Measurements from ENCODE around the gene CLDN24.

CLDN24 gene

DNA sequence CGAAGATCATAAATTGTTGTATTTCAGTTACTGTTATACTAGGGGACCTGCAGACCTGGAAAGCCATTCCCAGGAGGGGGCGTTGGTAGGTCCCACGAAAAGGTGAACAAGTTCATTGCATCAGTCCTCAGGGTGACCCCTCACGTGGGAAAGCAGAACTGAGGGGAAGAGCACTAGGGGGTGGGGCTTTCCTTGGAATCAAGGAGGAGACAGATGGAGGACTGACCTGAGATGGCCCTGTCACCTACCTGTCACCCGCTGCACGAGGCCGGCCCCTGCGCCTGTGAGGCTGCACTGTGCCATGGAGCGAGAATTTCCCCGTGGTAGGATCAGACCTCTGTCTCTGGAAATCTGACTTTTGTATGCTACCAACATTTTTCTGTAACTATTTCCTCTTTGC lies 41.8 kb upstream of the CLDN24 start:
- TF ChIP-seq POLR2AphosphoS5 (IDR thresholded peaks at IDR 0.05; ENCODE audit: low read depth, low read length) (no peak), TAF1 (IDR thresholded peaks at IDR 0.05; ENCODE audit: borderline replicate concordance, insufficient read depth, low read length) (no peak), SIN3A (IDR thresholded peaks at IDR 0.05; ENCODE audit: borderline replicate concordance, insufficient read depth, low read length) (no peak), FOXP2 (optimal IDR thresholded peaks at IDR 0.05; ENCODE audit: borderline replicate concordance, extremely low read depth, extremely low read length, insufficient read depth) (no peak)
- TF ChIP-seq, protein P1, sequence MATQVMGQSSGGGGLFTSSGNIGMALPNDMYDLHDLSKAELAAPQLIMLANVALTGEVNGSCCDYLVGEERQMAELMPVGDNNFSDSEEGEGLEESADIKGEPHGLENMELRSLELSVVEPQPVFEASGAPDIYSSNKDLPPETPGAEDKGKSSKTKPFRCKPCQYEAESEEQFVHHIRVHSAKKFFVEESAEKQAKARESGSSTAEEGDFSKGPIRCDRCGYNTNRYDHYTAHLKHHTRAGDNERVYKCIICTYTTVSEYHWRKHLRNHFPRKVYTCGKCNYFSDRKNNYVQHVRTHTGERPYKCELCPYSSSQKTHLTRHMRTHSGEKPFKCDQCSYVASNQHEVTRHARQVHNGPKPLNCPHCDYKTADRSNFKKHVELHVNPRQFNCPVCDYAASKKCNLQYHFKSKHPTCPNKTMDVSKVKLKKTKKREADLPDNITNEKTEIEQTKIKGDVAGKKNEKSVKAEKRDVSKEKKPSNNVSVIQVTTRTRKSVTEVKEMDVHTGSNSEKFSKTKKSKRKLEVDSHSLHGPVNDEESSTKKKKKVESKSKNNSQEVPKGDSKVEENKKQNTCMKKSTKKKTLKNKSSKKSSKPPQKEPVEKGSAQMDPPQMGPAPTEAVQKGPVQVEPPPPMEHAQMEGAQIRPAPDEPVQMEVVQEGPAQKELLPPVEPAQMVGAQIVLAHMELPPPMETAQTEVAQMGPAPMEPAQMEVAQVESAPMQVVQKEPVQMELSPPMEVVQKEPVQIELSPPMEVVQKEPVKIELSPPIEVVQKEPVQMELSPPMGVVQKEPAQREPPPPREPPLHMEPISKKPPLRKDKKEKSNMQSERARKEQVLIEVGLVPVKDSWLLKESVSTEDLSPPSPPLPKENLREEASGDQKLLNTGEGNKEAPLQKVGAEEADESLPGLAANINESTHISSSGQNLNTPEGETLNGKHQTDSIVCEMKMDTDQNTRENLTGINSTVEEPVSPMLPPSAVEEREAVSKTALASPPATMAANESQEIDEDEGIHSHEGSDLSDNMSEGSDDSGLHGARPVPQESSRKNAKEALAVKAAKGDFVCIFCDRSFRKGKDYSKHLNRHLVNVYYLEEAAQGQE (IDR thresholded peaks at IDR 0.05; ENCODE audit: insufficient read depth in 1 of 2, low read depth in 2 of 2, low read length in 2 of 2): no peak

DNA sequence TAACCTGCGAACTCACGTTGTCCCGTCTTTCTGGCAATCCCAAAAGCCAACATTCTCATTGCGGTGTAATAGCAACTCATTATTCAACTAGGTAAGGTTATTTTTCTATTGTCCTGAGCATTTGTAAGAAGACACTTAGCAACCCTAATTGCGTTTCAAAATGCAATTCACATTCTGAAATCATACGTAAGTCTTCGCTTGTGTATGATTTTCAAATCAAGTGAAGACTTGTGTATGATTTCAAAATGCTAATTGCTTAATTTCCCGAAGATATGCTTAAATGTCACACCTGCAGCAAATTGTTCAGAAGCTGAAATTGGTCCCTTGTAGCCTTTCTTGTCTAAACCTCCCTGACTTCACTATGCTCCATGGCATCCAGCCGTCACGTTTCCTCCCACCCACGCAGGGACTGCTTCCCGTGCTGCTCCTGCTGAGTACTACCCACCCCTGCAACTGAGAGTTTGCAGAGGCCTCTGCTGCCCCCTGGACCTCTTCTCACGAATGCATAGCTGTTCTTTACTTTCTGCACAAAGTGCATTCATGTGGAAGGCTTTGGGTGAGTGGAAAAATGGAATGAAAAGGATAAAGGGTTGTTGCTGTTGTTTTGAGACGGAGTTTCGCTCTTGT lies 40.8 kb upstream of the CLDN24 start:
- TF ChIP-seq TAF1 (IDR thresholded peaks at IDR 0.05; ENCODE audit: borderline replicate concordance, insufficient read depth, low read length) (no peak), POLR2AphosphoS5 (IDR thresholded peaks at IDR 0.05; ENCODE audit: low read depth, low read length) (no peak), FOXP2 (optimal IDR thresholded peaks at IDR 0.05; ENCODE audit: borderline replicate concordance, extremely low read depth, extremely low read length, insufficient read depth) (no peak), SIN3A (IDR thresholded peaks at IDR 0.05; ENCODE audit: borderline replicate concordance, insufficient read depth, low read length) (no peak)
- TF ChIP-seq, protein P1 (IDR thresholded peaks at IDR 0.05; ENCODE audit: insufficient read depth in 1 of 2, low read depth in 2 of 2, low read length in 2 of 2): no peak

DNA sequence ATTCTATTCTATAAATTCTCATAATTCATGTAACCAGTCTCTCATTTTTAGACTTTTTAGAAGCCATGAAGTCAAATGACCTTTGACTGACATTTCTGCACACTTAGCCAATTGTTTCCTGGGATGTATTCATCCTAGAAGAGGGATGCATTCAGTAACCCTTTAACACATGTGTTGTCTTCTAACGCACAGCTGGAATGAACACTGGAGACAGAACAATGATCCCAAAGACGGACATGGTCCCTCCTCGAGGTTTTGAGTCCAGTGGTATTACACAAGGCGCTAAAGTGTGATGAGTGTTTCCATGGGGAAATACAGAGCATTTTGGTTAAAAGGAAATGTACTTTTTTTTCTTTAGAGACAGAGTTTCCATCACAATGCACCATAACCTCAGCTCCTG lies 39.8 kb upstream of the CLDN24 start:
- TF ChIP-seq, protein P1 (IDR thresholded peaks at IDR 0.05; ENCODE audit: insufficient read depth in 1 of 2, low read depth in 2 of 2, low read length in 2 of 2): no peak
- TF ChIP-seq POLR2AphosphoS5 (IDR thresholded peaks at IDR 0.05; ENCODE audit: low read depth, low read length): no peak
- TF ChIP-seq FOXP2 (optimal IDR thresholded peaks at IDR 0.05; ENCODE audit: borderline replicate concordance, extremely low read depth, extremely low read length, insufficient read depth): no peak
- no peak for TF ChIP-seq TAF1 (IDR thresholded peaks at IDR 0.05; ENCODE audit: borderline replicate concordance, insufficient read depth, low read length)
- no peak for TF ChIP-seq SIN3A (IDR thresholded peaks at IDR 0.05; ENCODE audit: borderline replicate concordance, insufficient read depth, low read length)

DNA sequence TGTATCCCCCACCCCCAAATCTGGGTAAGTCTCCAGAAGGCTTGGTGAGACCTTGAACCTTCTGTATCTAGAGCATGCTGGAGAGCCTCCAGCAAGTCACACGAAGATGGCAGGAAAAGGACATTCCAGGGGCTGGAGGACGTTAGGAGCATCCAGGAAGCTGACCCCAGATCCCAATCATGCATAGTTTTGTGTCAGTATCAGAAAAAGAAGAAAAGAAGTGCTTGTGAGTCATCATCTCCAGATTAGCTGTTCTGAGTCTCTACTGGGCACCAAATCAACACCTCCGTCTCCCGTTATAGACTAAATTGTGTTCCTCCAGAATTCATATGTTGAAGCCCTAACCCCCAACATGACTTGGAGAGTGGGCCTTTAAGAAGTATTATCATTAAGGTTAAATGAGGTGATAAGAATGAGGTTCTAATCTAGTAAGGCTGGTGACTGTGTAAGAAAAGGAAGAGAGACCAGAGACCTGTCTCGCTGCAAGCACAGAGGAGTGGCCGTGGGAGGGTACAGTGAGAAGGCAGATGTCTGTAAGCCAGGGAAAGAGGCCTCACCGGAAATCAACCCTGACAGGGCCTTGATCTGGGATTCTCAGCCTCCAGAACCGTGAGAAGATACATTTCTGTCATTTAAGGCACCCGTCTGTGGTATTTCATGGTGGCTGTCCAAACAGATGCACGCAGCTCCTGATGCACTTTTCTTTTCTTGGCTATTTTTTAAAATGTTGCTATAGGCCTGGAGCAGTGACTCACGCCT lies 38.1 kb upstream of the CLDN24 start:
- TF ChIP-seq, protein P1 (IDR thresholded peaks at IDR 0.05; ENCODE audit: insufficient read depth in 1 of 2, low read depth in 2 of 2, low read length in 2 of 2): no peak
- no peak for TF ChIP-seq FOXP2 (optimal IDR thresholded peaks at IDR 0.05; ENCODE audit: borderline replicate concordance, extremely low read depth, extremely low read length, insufficient read depth)
- TF ChIP-seq POLR2AphosphoS5 (IDR thresholded peaks at IDR 0.05; ENCODE audit: low read depth, low read length): no peak
- no peak for TF ChIP-seq TAF1 (IDR thresholded peaks at IDR 0.05; ENCODE audit: borderline replicate concordance, insufficient read depth, low read length)
- no peak for TF ChIP-seq SIN3A (IDR thresholded peaks at IDR 0.05; ENCODE audit: borderline replicate concordance, insufficient read depth, low read length)
